Colonic mucosa (tissue), 4 donors: Measurements from ENCODE around the gene EPPIN. TPM values are rescaled to one million over a fixed set of nuclear protein-coding genes. Genes with fewer than 3 reads are reported as not detected.
"Not testable (repeated sequence)": the region's sequence is repeated elsewhere in the genome, so short reads cannot be mapped to it uniquely, and the experiment has no call there.

Source experiments
- DNase-seq: peaks from one replicate; pipeline ENCODE4 v3.0.0-alpha.2; 2020
- H3K27ac ChIP-seq: fragments of 200-600 bp; one replicate; pipeline ENCODE4 v1.8.0; 2021
- H3K27me3 ChIP-seq: fragments of 200-600 bp; one replicate; pipeline ENCODE4 v1.8.0; 2021
- H3K36me3 ChIP-seq: fragments of 200-600 bp; one replicate; pipeline ENCODE4 v1.8.0; 2021
- H3K4me1 ChIP-seq: fragments of 200-600 bp; one replicate; pipeline ENCODE4 v1.8.0; 2021; ENCODE audit warnings: mild to moderate bottlenecking
- H3K4me3 ChIP-seq: fragments of 200-600 bp; one replicate; pipeline ENCODE4 v1.8.0; 2021
- H3K9ac ChIP-seq, 2 donors: one replicate each; pipeline ENCODE4 v1.7.0; 2013; ENCODE audit warnings: control low read depth in 2 of 2, low read depth in 2 of 2, low read length in 2 of 2
- H3K9me3 ChIP-seq: fragments of 200-600 bp; one replicate; pipeline ENCODE4 v1.8.0; 2021
- CTCF ChIP-seq: fragments of 200-600 bp; IDR thresholded peaks from one replicate; pipeline ENCODE4 v1.8.0; 2022; ENCODE audit warnings: antibody characterized with exemption, mild to moderate bottlenecking
- intact Hi-C: fragments of 100-400 bp; cut with DNase I; formaldehyde crosslinking; loops from one replicate; pipeline ENCODE4 v1.14.1; 2022
- total RNA-seq, 2 donors: library from RNA; stranded (reverse); fragmentation: NEBNext Ultra II Directional in 1 of 2; extraction: Animal tissue kit (Norgen Biotek cat#: 25700) in 1 of 2; gene quantifications; one replicate each; pipeline ENCODE4 v1.2.1, GENCODE V29; 2021
- donor health status: healthy.
- donor health status: DM: no; HTN: no; CAD: no.
- donor health status: DM: no; HTN: no; CAD: no.

EPPIN gene
- total RNA-seq, 2 donors from 2014 or later: not detected

DNA sequence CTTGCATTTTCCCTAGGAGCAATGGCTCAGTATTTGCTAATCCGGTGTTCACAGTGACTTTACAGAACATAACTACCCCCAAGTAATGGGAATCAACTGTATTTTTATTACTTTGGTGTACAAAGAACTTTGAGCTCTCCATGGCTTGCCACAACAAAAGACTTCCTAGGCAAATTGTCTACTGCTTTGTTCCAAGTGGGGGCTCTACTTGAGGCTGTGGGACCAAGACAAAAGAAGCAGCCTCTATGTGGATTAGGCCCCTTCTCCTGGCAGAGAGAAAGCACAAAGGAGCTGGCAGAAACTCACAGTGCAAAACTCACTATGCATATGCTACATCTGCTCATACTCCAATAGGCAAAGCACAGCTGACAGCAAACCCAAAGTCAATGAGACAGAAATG is 31.0 kb upstream of the EPPIN start:
- Histone ChIP-seq H3K4me3 (no peak overlapping the region), H3K36me3 (no peaks in the 10 kb centered on the region), H3K9ac (no peak overlapping the region), H3K27me3 (no peaks in the 10 kb centered on the region), H3K4me1 (no peaks in the 10 kb centered on the region), H3K27ac (no peak overlapping the region), H3K9me3 (no peaks in the 10 kb centered on the region)
- no peak for TF ChIP-seq CTCF
- no peak for DNase-seq
- intact Hi-C loops: no loop called here

DNA sequence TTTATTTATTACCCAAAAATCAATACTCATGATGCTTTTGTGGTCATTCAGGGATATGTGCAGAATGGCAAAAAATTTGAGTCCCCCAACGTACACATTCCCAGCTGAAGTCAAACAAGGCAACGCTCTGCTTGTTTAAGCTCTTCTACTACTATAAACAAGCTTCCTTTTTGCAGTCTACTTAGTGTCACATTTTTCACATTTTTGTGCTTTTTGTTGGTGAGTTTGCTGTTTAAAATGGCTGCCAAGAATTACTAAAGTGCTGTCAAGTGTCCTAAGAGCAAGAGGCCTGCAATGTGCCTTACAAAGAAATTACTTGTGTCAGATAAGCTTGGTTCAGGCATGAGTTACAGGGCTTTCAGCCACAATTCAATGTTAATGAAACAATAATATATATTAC is 29.8 kb upstream of the EPPIN start:
- no peak overlapping the region for H3K27ac ChIP-seq
- no peak overlapping the region for H3K9ac ChIP-seq
- no peak for TF ChIP-seq CTCF
- no peaks in the 10 kb centered on the region for H3K36me3 ChIP-seq
- H3K27me3 ChIP-seq: no peaks in the 10 kb centered on the region
- H3K9me3 ChIP-seq: no peaks in the 10 kb centered on the region
- H3K4me1 ChIP-seq: no peaks in the 10 kb centered on the region
- intact Hi-C loops: no loop called here
- H3K4me3 ChIP-seq: no peak overlapping the region
- DNase-seq: no peak

- no peak for TF ChIP-seq CTCF
- H3K4me1 ChIP-seq: no peaks in the 10 kb centered on the region
- no peak for DNase-seq
- no peaks in the 10 kb centered on the region for H3K36me3 ChIP-seq
- H3K4me3 ChIP-seq: no peak overlapping the region
- H3K9ac ChIP-seq: no peak overlapping the region
- no peak overlapping the region for H3K27ac ChIP-seq
- no peaks in the 10 kb centered on the region for H3K9me3 ChIP-seq
- intact Hi-C loops: no loop called here
- H3K27me3 ChIP-seq: no peaks in the 10 kb centered on the region
Observed at GRCh38 chr20:45575931-45576330, 28.7 kb upstream of the EPPIN start.

DNA sequence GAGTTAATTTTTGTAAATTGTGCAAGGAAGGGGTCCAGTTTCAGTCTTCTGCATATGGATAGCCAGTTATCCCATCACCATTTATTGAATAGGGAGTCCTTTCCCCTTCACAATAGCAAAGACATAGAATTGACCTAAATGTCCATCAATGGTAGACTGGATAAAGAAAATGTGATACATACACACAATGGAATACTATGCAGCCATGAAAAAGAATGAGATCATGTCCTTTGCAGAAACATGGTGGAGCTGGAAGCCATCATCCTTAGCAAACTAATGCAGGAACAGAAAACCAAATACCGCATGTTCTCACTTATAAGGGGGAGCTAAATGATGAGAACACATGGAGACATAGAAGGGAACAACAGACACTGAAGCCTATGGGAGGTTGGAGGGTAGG is 22.4 kb upstream of the EPPIN start:
- H3K4me1 ChIP-seq, DNase-seq, H3K36me3 ChIP-seq, H3K9ac ChIP-seq, H3K9me3 ChIP-seq, intact Hi-C loops, H3K27me3 ChIP-seq, H3K27ac ChIP-seq, H3K4me3 ChIP-seq: not testable (repeated sequence)

- no peak overlapping the region for H3K4me3 ChIP-seq
- no peaks in the 10 kb centered on the region for H3K36me3 ChIP-seq
- no peak overlapping the region for H3K27ac ChIP-seq
- H3K4me1 ChIP-seq: no peaks in the 10 kb centered on the region
- no peak for DNase-seq
- H3K9ac ChIP-seq: no peak overlapping the region
- intact Hi-C loops: no loop called here
- H3K27me3 ChIP-seq: no peaks in the 10 kb centered on the region
- H3K9me3 ChIP-seq: no peaks in the 10 kb centered on the region
- no peak for TF ChIP-seq CTCF
Observed at GRCh38 chr20:45564760-45565276, 17.6 kb upstream of the EPPIN start.

DNA sequence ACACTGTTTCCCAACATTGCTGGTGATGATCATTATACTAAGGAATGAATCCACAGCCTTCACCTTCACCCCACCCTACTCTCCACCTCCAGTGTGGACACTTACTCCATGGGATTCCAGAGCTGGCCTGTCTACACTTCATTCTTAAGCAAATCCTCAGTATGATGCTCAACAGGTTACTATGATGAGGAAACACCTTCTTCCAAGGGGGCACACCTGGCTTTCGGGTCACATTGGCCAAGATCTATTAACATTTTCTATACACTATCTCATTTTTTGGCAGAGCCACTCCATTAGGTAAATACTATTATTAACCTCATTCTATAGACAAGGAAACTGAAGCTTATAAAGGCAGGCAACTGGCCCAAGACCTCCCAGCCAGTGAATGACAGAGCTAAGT is 8.0 kb upstream of the EPPIN start:
- Histone ChIP-seq H3K27me3 (no peaks in the 10 kb centered on the region), H3K9ac (no peak overlapping the region), H3K36me3 (no peaks in the 10 kb centered on the region), H3K9me3 (no peaks in the 10 kb centered on the region), H3K4me1 (peaks cover 8% of the 10 kb centered on the region), H3K27ac (no peak overlapping the region), H3K4me3 (no peak overlapping the region)
- DNase-seq: no peak
- TF ChIP-seq CTCF: no peak
- intact Hi-C loops: no loop called here
